ENCODE data around the gene TMEM260. TPM values are rescaled to one million over a fixed set of nuclear protein-coding genes. Genes with fewer than 3 reads are reported as not detected.

Gene TMEM260
- total and polyA plus RNA-seq, 2 experiments from 2014 or later: 13.3 to 22.9 TPM

GRCh38 chr14:56559182-56559581 lies 20.4 kb upstream of the TMEM260 start:
- no peaks in the 10 kb centered on the region; the same call in 1 of the 2 replicates for H3K4me1 ChIP-seq (ENCODE audit: insufficient read depth)
- no peaks in the 10 kb centered on the region for H3K9me2 ChIP-seq (ENCODE audit: insufficient read depth)
- Mint-ChIP-seq H3K4me1 (peaks cover 11% of the 10 kb centered on the region), H3K9me3 (no peaks in the 10 kb centered on the region; the same call in 2 of the 3 replicates), H3K36me3 (ENCODE audit: low read depth) (no peaks in the 10 kb centered on the region), H3K4me3 (no peak overlapping the region), H3K27ac (no peak overlapping the region), H3K27me3 (ENCODE audit: insufficient read depth, low read depth, poor library complexity) (no peaks in the 10 kb centered on the region)
- no peak overlapping the region for H3K4me2 ChIP-seq
- no peak for ATAC-seq
- H4K20me1 ChIP-seq (replicated peaks; ENCODE audit: insufficient read depth): no peaks in the 10 kb centered on the region
- H3K79me2 ChIP-seq (replicated peaks; ENCODE audit: insufficient read depth): no peaks in the 10 kb centered on the region
- no peak overlapping the region for H2AFZ ChIP-seq
- TF ChIP-seq ZNF114 (CRISPR knock-in tag; IDR thresholded peaks at IDR 0.05) (no peak), CREB1 (CRISPR knock-in tag; IDR thresholded peaks at IDR 0.05; ENCODE audit: low read depth) (no peak), POLR2AphosphoS5 (IDR thresholded peaks at IDR 0.05; ENCODE audit: low read depth) (no peak), JUNB (IDR thresholded peaks at IDR 0.05; ENCODE audit: unreplicated experiment) (no peak), EZH2phosphoT487 (IDR thresholded peaks at IDR 0.05; ENCODE audit: unreplicated experiment) (no peak), EZH2 (IDR thresholded peaks at IDR 0.05; ENCODE audit: low read depth, unreplicated experiment) (no peak), ZNF462 (CRISPR knock-in tag; IDR thresholded peaks at IDR 0.05) (no peak), ETS1 (IDR thresholded peaks at IDR 0.05) (no peak), ZNF331 (CRISPR knock-in tag; IDR thresholded peaks at IDR 0.05; ENCODE audit: low read depth) (no peak), NANOG (IDR thresholded peaks at IDR 0.05; ENCODE audit: borderline replicate concordance) (no peak), REST (IDR thresholded peaks at IDR 0.05; ENCODE audit: unreplicated experiment) (no peak), CTCF (conservative IDR thresholded peaks at IDR 0.05; ENCODE audit: low read depth in 2 of 2) (no peak), STAT1 (IDR thresholded peaks at IDR 0.05; ENCODE audit: unreplicated experiment) (no peak)
- H3K27ac ChIP-seq (ENCODE audit: low read depth): no peak overlapping the region
- DNase-seq (ENCODE audit: low spot score): no peak
- H3K27me3 ChIP-seq (ENCODE audit: insufficient read depth): no peaks in the 10 kb centered on the region
- H3F3A ChIP-seq (replicated peaks; ENCODE audit: low read depth): no peaks in the 10 kb centered on the region
- no peak overlapping the region for H3K4me3 ChIP-seq
- H3K36me3 ChIP-seq (ENCODE audit: insufficient read depth): no peaks in the 10 kb centered on the region
